Lower leg skin (tissue), 3 donors: ENCODE data around the gene PRTFDC1.

ENCODE experiments used
- CTCF ChIP-seq, 3 donors: fragments of 450-650 bp; IDR thresholded peaks; one replicate each; pipeline ENCODE4 v1.5.1; 2016; ENCODE audit warnings: antibody characterized with exemption in 3 of 3, mild to moderate bottlenecking in 3 of 3, moderate library complexity in 2 of 3
- POLR2A ChIP-seq, 2 donors: fragments of 450-650 bp; IDR thresholded peaks; one replicate each; pipeline ENCODE4 v1.6.1; 2016 to 2017; ENCODE audit warnings: antibody characterized with exemption in 2 of 2, mild to moderate bottlenecking in 1 of 2, moderate library complexity in 1 of 2

- no peak for TF ChIP-seq CTCF (IDR thresholded peaks at IDR 0.05)
- TF ChIP-seq POLR2A (IDR thresholded peaks at IDR 0.05), result no peak
Measured at GRCh38 chr10:24979685-24980084, 27.3 kb upstream of the PRTFDC1 start.
